Activated naive CD8-positive, alpha-beta T cell treated with anti-CD3 and anti-CD28 coated beads, Interleukin-2, amount 50 U/mL, for 24 hours (primary cell): ENCODE data around the gene TRIM65.
"Not testable (repeated sequence)": the region's sequence is repeated elsewhere in the genome, so short reads cannot be mapped to it uniquely, and the experiment has no call there.

Source experiments
- ATAC-seq: fragments of 150-1000 bp; cut with Tn5 transposase; one replicate; pipeline ENCODE4 v1.10.0; 2021
- DNase-seq: peaks from one replicate; pipeline ENCODE4 v3.0.0; 2021
- H3K27ac Mint-ChIP-seq: one replicate; pipeline ENCODE4 v1.8.0; 2021; ENCODE audit warnings: mild to moderate bottlenecking, mixed read lengths
- H3K27me3 Mint-ChIP-seq: one replicate; pipeline ENCODE4 v1.8.0; 2021; ENCODE audit warnings: mixed read lengths
- H3K36me3 Mint-ChIP-seq: one replicate; pipeline ENCODE4 v1.8.0; 2021; ENCODE audit warnings: low read depth, mixed read lengths
- H3K4me1 Mint-ChIP-seq: one replicate; pipeline ENCODE4 v1.8.0; 2021; ENCODE audit warnings: mixed read lengths
- H3K4me3 Mint-ChIP-seq: one replicate; pipeline ENCODE4 v1.8.0; 2021; ENCODE audit warnings: mild to moderate bottlenecking, moderate library complexity, mixed read lengths
- H3K9me3 Mint-ChIP-seq: one replicate; pipeline ENCODE4 v1.8.0; 2021; ENCODE audit warnings: mixed read lengths

The TRIM65 gene

GRCh38 chr17:75894049-75894733 is 2.6 kb downstream of the TRIM65 start:
- Mint-ChIP-seq H3K4me1 (peaks cover 32% of the 10 kb centered on the region), H3K9me3 (no peaks in the 10 kb centered on the region), H3K27ac (peak overlapping the region; percentile 34), H3K36me3 (peaks cover 10% of the 10 kb centered on the region), H3K27me3 (no peaks in the 10 kb centered on the region), H3K4me3 (no peak overlapping the region)
- ATAC-seq (no peak), DNase-seq (no peak)

GRCh38 chr17:75893305-75894048 is 3.3 kb downstream of the TRIM65 start:
- Mint-ChIP-seq H3K4me3 (no peak overlapping the region), H3K36me3 (peaks cover 10% of the 10 kb centered on the region), H3K27me3 (no peaks in the 10 kb centered on the region)

GRCh38 chr17:75892556-75893224 is 4.1 kb downstream of the TRIM65 start:
- no peaks in the 10 kb centered on the region for H3K27me3 Mint-ChIP-seq
- H3K4me3 Mint-ChIP-seq = no peak overlapping the region
- H3K27ac Mint-ChIP-seq = no peak overlapping the region
- H3K36me3 Mint-ChIP-seq = peaks cover 10% of the 10 kb centered on the region
- DNase-seq = no peak
- H3K9me3 Mint-ChIP-seq = no peaks in the 10 kb centered on the region
- H3K4me1 Mint-ChIP-seq = peaks cover 30% of the 10 kb centered on the region
- no peak for ATAC-seq

More at GRCh38 chr17:75893305-75894048, 3.3 kb downstream of the TRIM65 start:
- Mint-ChIP-seq H3K27ac (peak overlapping the region; percentile 34), H3K4me1 (peaks cover 32% of the 10 kb centered on the region), H3K9me3 (no peaks in the 10 kb centered on the region)
- no peak for DNase-seq
- no peak for ATAC-seq

DNA sequence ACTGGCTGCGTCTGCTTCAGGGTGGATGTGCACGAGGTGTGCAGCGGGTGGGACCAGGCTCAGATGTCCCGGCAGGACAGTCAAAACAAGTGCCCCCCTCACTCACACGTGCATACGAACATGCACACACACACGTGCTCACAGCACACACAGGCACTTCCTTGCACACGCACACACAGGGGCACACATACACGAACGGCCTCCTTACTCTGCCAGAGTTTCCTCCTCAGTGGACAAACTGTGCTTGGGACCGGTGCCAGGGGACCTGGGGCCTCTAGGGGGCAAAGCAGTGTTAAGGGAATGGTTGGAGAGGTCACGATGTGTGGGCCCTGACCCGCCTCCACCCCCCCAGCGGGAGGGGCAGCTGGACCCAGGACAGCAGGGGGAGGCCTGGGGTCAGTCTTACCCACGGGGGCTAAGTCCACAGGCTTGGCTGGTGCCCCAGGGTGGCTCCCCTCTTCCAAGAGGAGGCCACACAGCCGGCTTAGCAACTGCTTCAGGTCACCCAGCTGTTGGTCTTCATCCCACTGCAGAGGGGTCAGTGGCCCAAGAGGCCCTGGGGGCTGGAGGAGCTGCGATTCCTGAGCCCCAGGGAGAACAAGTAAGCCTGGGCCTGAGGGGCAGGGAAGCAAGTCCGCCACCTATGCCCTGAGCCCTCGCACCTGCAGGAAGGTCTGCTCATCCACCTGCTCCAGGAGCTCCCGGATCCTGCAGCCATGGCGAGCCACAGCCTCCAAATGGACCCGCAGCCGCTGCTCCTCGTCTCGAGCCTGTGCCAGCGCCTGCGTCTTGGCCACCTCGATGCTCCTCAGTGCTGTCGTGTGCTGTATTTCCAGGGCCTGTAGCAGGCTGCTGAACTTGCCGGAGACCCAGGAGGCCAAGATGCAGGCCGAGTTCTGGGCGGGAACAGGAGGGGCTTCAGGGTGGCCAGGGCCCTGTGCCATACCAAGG is 4.9 kb downstream of the TRIM65 start:
- DNase-seq (no peak), ATAC-seq (no peak)
- Mint-ChIP-seq H3K9me3 (no peaks in the 10 kb centered on the region), H3K27ac (no peak overlapping the region), H3K36me3 (peaks cover 10% of the 10 kb centered on the region), H3K4me3 (no peak overlapping the region), H3K4me1 (peaks cover 26% of the 10 kb centered on the region), H3K27me3 (no peaks in the 10 kb centered on the region)

DNA sequence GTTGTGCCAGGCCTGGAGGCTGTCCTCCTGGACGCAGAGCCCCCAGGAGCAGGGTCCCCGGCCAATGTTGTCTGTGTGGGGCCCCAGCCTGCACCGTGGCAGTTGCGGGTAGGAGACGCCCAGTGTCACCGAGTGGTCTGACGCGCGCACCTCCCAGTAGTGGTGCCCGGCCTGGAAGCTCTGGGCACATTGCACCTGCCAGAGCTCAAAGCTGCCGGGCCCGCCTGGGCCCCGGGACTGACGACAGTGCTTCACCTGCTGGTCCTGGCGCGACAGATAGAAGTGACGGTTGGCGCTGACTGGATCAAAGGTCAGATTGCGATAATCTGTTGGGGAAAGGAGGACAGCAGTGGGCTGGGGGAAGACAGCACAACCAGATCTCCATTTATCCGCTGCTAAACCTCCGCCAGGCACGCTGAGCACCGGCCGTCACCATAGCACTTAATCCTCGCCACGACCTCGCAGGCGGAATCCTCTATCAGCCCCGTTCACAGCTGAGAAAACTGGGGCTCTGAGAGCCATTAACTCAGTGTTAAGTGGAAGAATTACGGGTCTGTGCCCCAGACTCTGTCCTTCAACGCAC is 5.6 kb downstream of the TRIM65 start:
- ATAC-seq = no peak
- no peak for DNase-seq
- peaks cover 10% of the 10 kb centered on the region for H3K36me3 Mint-ChIP-seq
- H3K4me1 Mint-ChIP-seq = peaks cover 26% of the 10 kb centered on the region
- H3K9me3 Mint-ChIP-seq = no peaks in the 10 kb centered on the region
- H3K27me3 Mint-ChIP-seq = no peaks in the 10 kb centered on the region
- no peak overlapping the region for H3K27ac Mint-ChIP-seq
- H3K4me3 Mint-ChIP-seq = no peak overlapping the region

DNA sequence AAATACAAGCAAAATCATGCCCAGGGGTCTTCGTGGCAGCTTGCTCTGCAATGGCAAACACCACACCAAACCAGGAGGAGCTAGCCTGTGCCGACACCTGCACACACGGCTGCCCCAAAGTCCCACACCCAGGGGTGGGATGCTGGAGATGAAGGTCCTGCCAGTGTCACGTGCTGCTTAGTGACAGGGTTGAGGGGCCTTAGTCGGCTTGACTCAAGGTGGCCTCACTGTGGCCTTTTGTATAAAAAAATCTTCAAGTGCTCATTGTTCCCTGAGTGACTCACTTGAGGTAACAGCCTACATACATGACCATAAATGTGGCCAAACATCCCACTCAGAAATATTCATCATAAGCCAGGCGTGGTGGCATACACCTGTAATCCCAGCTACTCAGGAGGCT is 7.3 kb downstream of the TRIM65 start:
- peaks cover 2% of the 10 kb centered on the region for H3K36me3 Mint-ChIP-seq
- H3K4me3 Mint-ChIP-seq = no peak overlapping the region
- ATAC-seq (peak; percentile 74), DNase-seq (no peak)
- H3K27ac Mint-ChIP-seq = peak overlapping the region; percentile 56
- no peaks in the 10 kb centered on the region for H3K27me3 Mint-ChIP-seq
- H3K4me1 Mint-ChIP-seq = peaks cover 17% of the 10 kb centered on the region
- no peaks in the 10 kb centered on the region for H3K9me3 Mint-ChIP-seq

DNA sequence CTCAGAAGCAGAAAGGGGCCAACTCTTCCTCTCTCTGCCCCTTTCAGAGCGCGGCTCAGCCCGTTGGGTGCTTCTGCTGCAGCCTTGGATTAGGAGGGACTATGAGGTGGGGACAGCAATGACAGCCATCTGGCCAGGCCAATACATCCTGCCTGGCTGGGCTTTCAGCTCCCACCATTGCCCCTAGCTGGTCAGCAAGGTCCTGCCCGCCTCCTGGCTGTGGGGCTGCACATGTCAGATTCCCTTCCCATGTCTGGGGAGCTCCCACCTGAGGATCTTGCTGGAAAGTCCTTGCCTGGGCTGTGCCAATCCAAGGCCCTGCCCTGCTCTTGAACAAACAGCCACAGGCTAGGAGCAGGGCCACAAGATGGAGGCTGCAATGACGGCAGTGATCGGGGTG is 8.3 kb downstream of the TRIM65 start:
- H3K4me3 Mint-ChIP-seq = no peak overlapping the region
- peaks cover 9% of the 10 kb centered on the region for H3K4me1 Mint-ChIP-seq
- DNase-seq (no peak), ATAC-seq (no peak)
- H3K36me3 Mint-ChIP-seq = peaks cover 2% of the 10 kb centered on the region
- no peaks in the 10 kb centered on the region for H3K9me3 Mint-ChIP-seq
- no peak overlapping the region for H3K27ac Mint-ChIP-seq
- H3K27me3 Mint-ChIP-seq = no peaks in the 10 kb centered on the region

- not testable (repeated sequence) for ATAC-seq, DNase-seq, H3K9me3 Mint-ChIP-seq, H3K27ac Mint-ChIP-seq, H3K27me3 Mint-ChIP-seq, H3K36me3 Mint-ChIP-seq, H3K4me3 Mint-ChIP-seq
- peaks cover 16% of the 10 kb centered on the region for H3K4me1 Mint-ChIP-seq
These were observed 10.9 kb downstream of the TRIM65 start for GRCh38 chr17:75885860-75886259.

- Mint-ChIP-seq H3K4me1 (peaks cover 16% of the 10 kb centered on the region), H3K27me3 (no peaks in the 10 kb centered on the region), H3K4me3 (no peak overlapping the region), H3K27ac (no peak overlapping the region), H3K36me3 (no peaks in the 10 kb centered on the region), H3K9me3 (no peaks in the 10 kb centered on the region)
- ATAC-seq (no peak), DNase-seq (no peak)
These were observed 11.3 kb downstream of the TRIM65 start for GRCh38 chr17:75885431-75885830.

- no peak for ATAC-seq
- DNase-seq = no peak
- H3K9me3 Mint-ChIP-seq = no peaks in the 10 kb centered on the region
- H3K4me3 Mint-ChIP-seq = no peak overlapping the region
- no peaks in the 10 kb centered on the region for H3K36me3 Mint-ChIP-seq
- H3K4me1 Mint-ChIP-seq = peaks cover 21% of the 10 kb centered on the region
- H3K27ac Mint-ChIP-seq = no peak overlapping the region
- H3K27me3 Mint-ChIP-seq = peaks cover 5% of the 10 kb centered on the region
These were observed 14.9 kb downstream of the TRIM65 start for GRCh38 chr17:75881678-75882454.

GRCh38 chr17:75880266-75880665 is 16.5 kb downstream of the TRIM65 start:
- Mint-ChIP-seq H3K27ac (no peak overlapping the region), H3K4me1 (peaks cover 35% of the 10 kb centered on the region), H3K9me3 (no peaks in the 10 kb centered on the region), H3K27me3 (peaks cover 5% of the 10 kb centered on the region), H3K4me3 (no peak overlapping the region), H3K36me3 (no peaks in the 10 kb centered on the region)
- DNase-seq = no peak
- no peak for ATAC-seq

- Mint-ChIP-seq H3K4me1 (peaks cover 35% of the 10 kb centered on the region), H3K36me3 (no peaks in the 10 kb centered on the region), H3K4me3 (peak within 1 kb of the TSS; percentile 84), H3K27ac (peak within 1 kb of the TSS; percentile 87), H3K27me3 (peaks cover 5% of the 10 kb centered on the region), H3K9me3 (no peaks in the 10 kb centered on the region)
- peak; percentile 17 for ATAC-seq
- DNase-seq = no peak
These were observed 18.4 kb downstream of the TRIM65 start, which contains the start of gene TRIM47 for GRCh38 chr17:75878174-75878998. TSS of gene TRIM47 (minus strand) at chr17:75878581. CDS start at chr17:75878548, 33 bp downstream.
